HAP-1 (cell line): ENCODE measurements around the gene CXorf58.
"Not testable (repeated sequence)": the region's sequence is repeated elsewhere in the genome, so short reads cannot be mapped to it uniquely, and the experiment has no call there.

Experiments
- DNase-seq, 2 experiments: peaks; one replicate each; pipeline ENCODE4 v3.0.0-alpha.2; 2016 to 2020; ENCODE audit warnings: low spot score in 2 of 2
- H3K27me3 ChIP-seq: fragments of 250-450 bp; sonication (Bioruptor Pico); 2 replicates; pipeline ENCODE4 v1.5.1; 2020; ENCODE audit warnings: low read depth, mild to moderate bottlenecking, moderate library complexity
- H3K36me3 ChIP-seq: fragments of 250-450 bp; sonication (Bioruptor Pico); replicated peaks from 2 replicates; pipeline ENCODE4 v1.5.1; 2020; ENCODE audit warnings: mild to moderate bottlenecking
- H3K4me1 ChIP-seq: fragments of 250-450 bp; sonication (Bioruptor Pico); 2 replicates; pipeline ENCODE4 v1.5.1; 2020; ENCODE audit warnings: mild to moderate bottlenecking
- H3K4me3 ChIP-seq: fragments of 250-450 bp; sonication (Bioruptor Pico); 2 replicates; pipeline ENCODE4 v1.5.1; 2020; ENCODE audit warnings: mild to moderate bottlenecking, moderate library complexity
- H3K9me3 ChIP-seq: fragments of 250-450 bp; sonication (Bioruptor Pico); 2 replicates; pipeline ENCODE4 v1.5.1; 2020; ENCODE audit warnings: mild to moderate bottlenecking, moderate library complexity
- in situ Hi-C: fragments of 300-500 bp; cut with MboI; formaldehyde crosslinking; loops from 3 replicates; pipeline ENCODE4 v1.14.3; 2020; ENCODE audit warnings: low sequenced_read_pairs, inconsistent platforms, mixed read lengths

The CXorf58 gene

GRCh38 chrX:23945206-23945605 is 37.4 kb downstream of the CXorf58 start:
- H3K4me1 ChIP-seq = peaks cover 7% of the 10 kb centered on the region
- in situ Hi-C loops = no loop called here
- no peak overlapping the region for H3K4me3 ChIP-seq
- no peaks in the 10 kb centered on the region for H3K9me3 ChIP-seq
- no peaks in the 10 kb centered on the region for H3K36me3 ChIP-seq
- DNase-seq = no peak
- no peaks in the 10 kb centered on the region for H3K27me3 ChIP-seq

- Histone ChIP-seq H3K36me3 (no peaks in the 10 kb centered on the region), H3K27me3 (no peaks in the 10 kb centered on the region), H3K9me3 (no peaks in the 10 kb centered on the region), H3K4me3 (no peak overlapping the region), H3K4me1 (0 out of 2 replicates have a peak, but pooled peaks cover 3% of the 10 kb centered on the region)
- DNase-seq = no peak
- in situ Hi-C loops = no loop called here
Observed at GRCh38 chrX:23952391-23952790, 44.6 kb downstream of the CXorf58 start.

GRCh38 chrX:23952984-23953907 is 45.4 kb downstream of the CXorf58 start:
- no peaks in the 10 kb centered on the region for H3K27me3 ChIP-seq
- in situ Hi-C loops = no loop called here
- DNase-seq = peak in 1 of 2 experiments; percentile 9
- H3K36me3 ChIP-seq = no peaks in the 10 kb centered on the region
- H3K9me3 ChIP-seq = no peaks in the 10 kb centered on the region
- no peak overlapping the region for H3K4me3 ChIP-seq
- H3K4me1 ChIP-seq = 0 out of 2 replicates have a peak, but pooled peaks cover 3% of the 10 kb centered on the region

- Histone ChIP-seq H3K27me3 (no peaks in the 10 kb centered on the region), H3K4me3 (no peak overlapping the region), H3K36me3 (no peaks in the 10 kb centered on the region), H3K9me3 (no peaks in the 10 kb centered on the region), H3K4me1 (0 out of 2 replicates have a peak, but pooled peaks cover 3% of the 10 kb centered on the region)
- DNase-seq = no peak
- in situ Hi-C loops = no loop called here
Observed at GRCh38 chrX:23953908-23954269, 46.1 kb downstream of the CXorf58 start.

DNA sequence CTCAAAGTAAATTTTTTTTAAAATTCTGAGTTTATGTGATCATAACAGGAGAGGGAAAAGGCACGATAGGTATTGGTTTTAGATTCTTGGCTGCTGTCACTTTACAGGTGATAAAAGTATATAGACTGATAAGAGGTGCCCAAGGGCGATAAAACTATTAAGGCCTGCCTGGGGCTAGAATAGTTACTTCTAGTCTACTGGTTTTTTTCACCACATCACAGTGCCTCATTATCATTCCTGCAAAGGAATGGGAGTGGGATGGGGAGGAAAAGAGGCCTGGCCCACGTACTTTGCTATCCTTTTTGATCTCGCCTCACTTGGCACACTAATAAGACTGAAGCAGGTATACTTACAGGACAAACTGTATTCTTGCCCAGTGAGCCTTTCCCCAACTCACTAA is 46.6 kb downstream of the CXorf58 start:
- Histone ChIP-seq H3K4me1 (0 out of 2 replicates have a peak, but pooled peaks cover 3% of the 10 kb centered on the region), H3K4me3 (no peak overlapping the region), H3K27me3 (no peaks in the 10 kb centered on the region), H3K36me3 (no peaks in the 10 kb centered on the region), H3K9me3 (no peaks in the 10 kb centered on the region)
- in situ Hi-C loops = no loop called here
- no peak for DNase-seq

GRCh38 chrX:23959781-23960180 is 52.0 kb downstream of the CXorf58 start:
- Histone ChIP-seq H3K9me3 (no peaks in the 10 kb centered on the region), H3K4me1 (no peaks in the 10 kb centered on the region), H3K36me3 (no peaks in the 10 kb centered on the region), H3K4me3 (no peak overlapping the region), H3K27me3 (no peaks in the 10 kb centered on the region; the same call in 1 of the 2 replicates)
- no peak for DNase-seq
- in situ Hi-C loops = no loop called here

GRCh38 chrX:23964191-23964590 is 56.4 kb downstream of the CXorf58 start:
- Histone ChIP-seq H3K27me3 (no peaks in the 10 kb centered on the region; the same call in 1 of the 2 replicates), H3K4me3 (no peak overlapping the region), H3K36me3 (no peaks in the 10 kb centered on the region), H3K9me3 (no peaks in the 10 kb centered on the region), H3K4me1 (no peaks in the 10 kb centered on the region)
- in situ Hi-C loops = no loop called here
- no peak for DNase-seq

- H3K36me3 ChIP-seq, in situ Hi-C loops, H3K27me3 ChIP-seq, H3K4me1 ChIP-seq, DNase-seq, H3K9me3 ChIP-seq, H3K4me3 ChIP-seq: not testable (repeated sequence)
Observed at GRCh38 chrX:23965630-23966029, 57.8 kb downstream of the CXorf58 start.

- Histone ChIP-seq H3K27me3 (no peaks in the 10 kb centered on the region), H3K4me3 (no peak overlapping the region), H3K36me3 (no peaks in the 10 kb centered on the region), H3K4me1 (peaks cover 18% of the 10 kb centered on the region), H3K9me3 (no peaks in the 10 kb centered on the region)
- in situ Hi-C loops = no loop called here
- DNase-seq = no peak
Observed at GRCh38 chrX:23978491-23978890, 70.7 kb downstream of the CXorf58 start.

DNA sequence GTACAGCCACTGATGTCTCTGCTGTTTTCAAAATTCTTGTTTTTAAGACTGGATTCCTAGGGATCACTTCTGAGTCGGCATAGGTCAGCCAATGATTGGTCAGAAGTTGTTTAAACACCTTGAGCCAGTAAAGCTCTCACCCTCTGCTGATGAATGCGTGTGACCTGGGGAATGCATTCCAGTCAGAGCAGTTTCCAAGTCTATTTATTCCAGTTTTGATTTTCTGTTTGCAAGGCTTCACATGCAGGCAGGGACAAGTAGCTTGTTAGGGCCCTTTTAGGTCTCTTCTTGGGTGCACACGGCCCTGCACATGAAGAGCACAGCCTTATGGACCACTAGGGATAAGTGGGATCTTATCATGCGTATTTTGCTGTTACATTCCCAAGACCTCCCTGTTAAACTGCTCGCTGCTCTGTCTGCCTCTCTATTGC is 72.2 kb downstream of the CXorf58 start:
- Histone ChIP-seq H3K4me3 (no peak overlapping the region), H3K9me3 (no peaks in the 10 kb centered on the region), H3K36me3 (no peaks in the 10 kb centered on the region), H3K4me1 (peaks cover 21% of the 10 kb centered on the region), H3K27me3 (no peaks in the 10 kb centered on the region)
- no peak for DNase-seq
- in situ Hi-C loops = no loop called here

DNA sequence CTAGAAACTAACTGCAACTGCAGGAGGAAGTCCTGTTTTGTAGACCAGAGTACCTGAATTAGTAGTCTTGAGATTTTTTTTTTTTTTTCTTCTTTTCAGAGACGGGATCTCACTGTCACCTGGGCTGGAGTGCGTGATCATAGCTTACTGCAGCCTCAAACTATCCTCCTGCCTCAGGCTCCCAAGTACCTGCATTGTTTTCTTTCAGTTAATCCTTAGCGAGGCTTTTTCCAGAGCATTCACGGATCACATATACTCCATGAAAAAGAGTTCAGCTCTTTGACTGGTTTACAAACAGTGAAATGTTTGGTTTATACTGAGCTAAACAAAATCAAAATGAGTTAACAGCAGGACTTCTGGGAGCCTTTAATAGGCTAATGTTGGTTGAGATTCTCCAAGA is 73.4 kb downstream of the CXorf58 start:
- Histone ChIP-seq H3K27me3 (no peaks in the 10 kb centered on the region), H3K4me3 (no peak overlapping the region), H3K9me3 (no peaks in the 10 kb centered on the region), H3K4me1 (peaks cover 21% of the 10 kb centered on the region), H3K36me3 (peaks cover 2% of the 10 kb centered on the region; the same call in 1 of the 2 replicates)
- peak in 1 of 2 experiments; percentile 36 for DNase-seq
- in situ Hi-C loops = no loop called here

DNA sequence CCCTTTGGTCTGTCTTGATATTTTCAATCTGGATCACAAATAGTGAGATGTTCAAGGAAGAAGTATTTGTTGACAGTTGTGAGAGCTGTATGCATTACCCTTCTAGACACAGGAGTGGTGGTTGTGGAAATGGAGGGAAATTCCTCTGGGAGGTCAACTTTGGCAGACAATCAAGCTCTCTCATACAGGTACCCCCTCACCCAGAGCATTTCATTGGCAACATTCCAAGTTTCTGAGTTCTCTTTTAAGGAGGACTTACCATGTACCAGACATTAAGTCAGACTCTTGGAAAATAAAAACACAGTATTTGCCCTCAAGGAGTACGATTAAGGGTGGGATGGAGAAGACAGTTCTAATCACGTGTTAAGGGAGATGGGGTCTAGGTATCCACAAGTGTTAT is 73.9 kb downstream of the CXorf58 start:
- DNase-seq = no peak
- Histone ChIP-seq H3K27me3 (no peaks in the 10 kb centered on the region), H3K4me1 (peaks cover 21% of the 10 kb centered on the region), H3K36me3 (peaks cover 4% of the 10 kb centered on the region), H3K4me3 (no peak overlapping the region), H3K9me3 (no peaks in the 10 kb centered on the region)
- in situ Hi-C loops = no loop called here

GRCh38 chrX:23982891-23983290 is 75.1 kb downstream of the CXorf58 start:
- H3K27me3 ChIP-seq = no peaks in the 10 kb centered on the region
- no peaks in the 10 kb centered on the region for H3K9me3 ChIP-seq
- DNase-seq = peak; percentile 57 to 83
- in situ Hi-C loops = no loop called here
- H3K4me1 ChIP-seq = peaks cover 21% of the 10 kb centered on the region
- H3K4me3 ChIP-seq = no peak overlapping the region
- H3K36me3 ChIP-seq = peaks cover 16% of the 10 kb centered on the region
